ENCODE results near the gene SLC35B3.
"Not testable (repeated sequence)": the region's sequence is repeated elsewhere in the genome, so short reads cannot be mapped to it uniquely, and the experiment has no call there.

The SLC35B3 gene

DNA sequence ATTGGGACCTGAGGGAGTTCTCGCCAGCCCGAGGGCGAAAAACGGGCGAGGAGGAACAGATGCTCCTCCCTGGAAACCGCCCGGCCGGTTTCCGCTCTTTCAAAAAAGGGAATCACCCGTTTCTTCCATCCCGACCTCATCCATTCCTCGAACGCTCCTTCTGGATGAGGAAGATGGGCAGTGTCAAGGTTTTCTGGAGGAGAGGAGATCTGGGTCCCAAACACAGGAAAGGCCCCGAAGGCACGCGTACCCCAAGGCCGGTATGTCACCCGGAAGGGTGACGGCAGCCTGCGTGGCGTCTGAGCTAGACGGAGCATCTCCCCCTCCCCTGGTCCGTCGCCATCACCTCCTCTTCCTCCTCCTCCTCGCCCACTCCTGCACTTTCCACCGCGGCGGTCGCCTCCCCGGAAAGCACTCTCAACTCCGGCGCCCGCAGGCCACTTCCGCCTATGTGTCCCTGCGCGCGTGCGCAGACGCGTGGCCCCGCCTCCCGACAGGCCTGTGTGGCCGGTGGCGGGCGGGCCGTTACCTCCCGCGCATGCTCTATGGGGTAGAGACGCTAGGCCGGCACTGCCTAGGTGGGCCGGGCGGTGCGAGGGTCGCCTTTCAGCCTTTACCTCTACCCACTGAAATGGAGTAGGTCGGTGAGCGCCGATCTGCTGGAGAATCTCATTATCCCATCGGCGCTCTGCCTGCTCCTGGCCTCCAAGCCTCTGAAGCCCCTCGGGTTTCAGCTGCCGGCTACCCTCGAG is at the start of gene SLC35B3:
TSS of gene SLC35B3 (minus strand) at position 453 of the 752 bp plus-strand sequence.
- peak; percentile 99 for DNase-seq

DNA sequence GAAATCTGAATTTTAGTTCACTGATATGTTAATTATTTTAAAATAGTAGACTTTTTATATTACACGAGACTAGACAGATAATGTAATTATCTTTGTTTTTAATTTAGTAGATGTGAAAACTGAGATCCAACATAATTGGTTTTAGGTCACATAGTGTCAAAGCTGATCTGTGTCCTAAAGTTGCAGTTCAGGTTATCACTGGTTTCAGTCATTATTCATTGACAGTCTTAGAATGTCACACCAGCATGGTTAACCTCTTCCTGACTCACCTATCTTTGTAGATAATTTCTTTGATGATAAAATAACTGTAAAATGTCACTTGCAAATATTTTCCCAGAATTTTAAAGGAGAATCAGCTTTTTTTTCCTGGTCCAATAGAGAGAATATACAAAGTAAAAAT is 48.3 kb upstream of the SLC35B3 start:
- DNase-seq: no peak

DNA sequence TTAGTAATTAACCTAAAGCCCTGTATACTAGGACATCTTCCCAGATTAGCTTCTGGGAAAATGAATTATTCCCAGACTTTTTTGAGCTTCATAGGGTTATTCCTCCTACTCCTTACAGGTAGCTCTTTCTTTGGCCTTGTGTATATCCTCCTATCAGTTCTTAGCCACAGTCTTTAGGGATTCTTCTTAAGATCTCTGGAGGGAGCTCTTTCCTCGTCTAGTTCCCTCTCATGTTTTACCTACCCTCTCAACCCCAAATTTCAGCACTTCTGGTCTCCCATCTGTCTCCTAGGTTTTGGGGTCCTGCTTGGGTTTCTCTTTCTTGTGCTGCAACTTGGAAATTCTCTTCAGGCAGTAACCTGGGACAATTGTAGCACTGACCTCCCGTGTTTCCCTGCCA is 46.4 kb upstream of the SLC35B3 start:
- no peak for DNase-seq

DNA sequence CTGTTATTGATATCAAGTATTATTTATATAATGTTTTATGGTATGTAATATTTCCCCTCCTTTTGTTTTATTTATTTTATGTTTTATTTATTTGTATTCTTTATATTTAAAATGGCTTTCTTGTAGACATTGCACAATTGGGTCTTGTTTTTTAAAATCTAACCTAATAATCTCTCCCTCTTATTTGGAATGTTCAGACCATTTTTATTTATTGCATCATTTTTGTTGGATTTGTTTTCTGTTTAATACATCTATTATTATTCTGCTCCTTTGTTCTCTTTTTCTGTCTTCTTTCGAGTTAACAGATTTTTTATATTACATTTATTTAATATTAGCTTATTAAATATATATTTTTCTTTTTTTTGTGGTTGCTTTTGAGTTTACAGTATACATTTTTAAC is 43.1 kb upstream of the SLC35B3 start:
- no peak for DNase-seq

DNA sequence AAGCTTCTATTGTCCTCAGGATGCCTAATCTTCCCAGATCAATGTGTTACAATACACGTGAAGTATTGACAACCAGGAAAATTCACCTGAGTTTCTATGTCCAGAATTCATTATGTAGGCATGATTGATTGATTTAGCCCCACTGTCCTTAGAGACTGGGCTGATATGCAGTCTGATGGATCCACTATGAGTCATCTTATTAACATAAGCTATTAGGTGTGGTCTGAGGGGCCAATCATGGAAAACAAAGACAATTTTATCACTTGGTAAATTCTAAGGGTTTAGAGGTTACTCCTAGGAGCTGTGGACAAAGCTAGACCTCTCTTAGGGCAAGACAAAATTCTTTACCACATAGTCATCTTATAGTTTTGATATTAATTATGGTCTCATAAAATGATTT is 41.3 kb upstream of the SLC35B3 start:
- DNase-seq: no peak

DNA sequence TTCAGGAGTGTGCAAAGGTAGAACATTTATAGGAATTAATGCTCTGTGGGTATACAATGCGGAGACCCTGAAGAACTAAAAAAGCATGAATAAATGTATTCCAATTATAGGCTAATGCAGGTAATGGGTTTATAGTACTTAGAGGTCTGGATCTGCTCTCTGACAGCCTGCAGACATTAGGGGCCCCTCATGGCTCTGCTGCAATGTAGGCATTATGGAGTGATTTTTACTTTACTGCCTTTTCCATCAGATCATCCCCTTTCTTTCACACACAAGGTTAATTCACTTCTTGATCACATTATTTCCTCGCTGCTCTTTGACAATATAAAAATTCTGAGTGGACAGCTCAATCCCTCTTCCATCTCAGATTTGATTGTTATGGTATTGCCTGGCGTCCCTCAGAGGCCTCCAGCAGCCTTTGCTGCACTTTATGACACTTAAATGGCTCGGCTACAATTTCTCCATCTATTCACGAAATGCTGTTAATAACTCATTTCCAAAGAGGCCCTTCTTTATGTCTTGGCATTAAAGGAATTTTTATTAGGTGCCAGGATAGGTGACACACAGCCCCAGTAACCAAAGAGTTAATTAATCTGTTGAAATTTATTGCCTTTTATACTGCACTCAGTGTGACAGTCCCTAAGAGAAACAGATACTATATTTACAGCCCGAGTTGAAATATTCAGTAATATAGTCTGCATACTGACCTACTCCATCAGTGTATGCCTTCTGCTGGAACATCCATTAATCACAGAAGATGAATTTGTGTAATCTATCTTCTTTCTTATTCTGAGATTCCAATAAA is 33.4 kb upstream of the SLC35B3 start:
- no peak for DNase-seq

DNA sequence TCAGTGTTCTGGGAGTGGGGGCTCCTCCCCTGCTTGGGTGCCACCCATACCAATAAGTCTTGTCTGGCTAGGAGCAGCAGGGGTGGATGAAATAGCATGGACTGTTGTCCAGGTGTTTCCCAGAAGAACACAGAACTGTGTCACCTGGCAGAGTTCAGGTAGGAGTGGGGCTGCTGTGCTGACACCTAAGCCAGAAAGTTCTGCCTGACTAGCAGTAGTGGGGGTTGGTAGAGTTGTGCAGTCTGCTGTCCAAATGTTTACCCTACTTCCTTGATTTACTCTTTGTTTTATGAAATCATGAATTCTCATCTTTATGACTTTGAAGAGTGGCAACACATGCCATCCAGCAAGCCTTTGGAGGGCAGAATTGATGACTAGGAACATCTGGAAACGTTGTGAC is 27.3 kb upstream of the SLC35B3 start:
- DNase-seq: no peak

DNA sequence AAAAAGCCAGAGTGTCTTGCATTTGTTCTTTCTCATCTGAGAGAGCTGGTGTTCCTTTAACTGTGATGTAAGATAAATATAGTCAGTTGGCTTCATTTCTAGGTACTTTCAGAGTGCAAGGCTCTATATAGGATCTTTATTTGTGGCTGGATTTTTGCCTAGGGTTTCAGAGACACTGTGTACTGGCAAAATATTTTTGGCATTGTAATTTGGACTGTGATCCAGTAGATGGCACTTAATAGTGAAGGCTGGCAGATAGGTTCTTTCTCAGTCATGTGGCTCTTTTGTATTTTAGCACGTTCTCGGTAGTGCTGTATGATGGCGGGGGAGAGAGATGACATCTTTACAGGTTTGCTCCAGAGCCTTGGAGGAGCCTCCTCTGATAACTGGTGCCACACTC is 26.8 kb upstream of the SLC35B3 start:
- no peak for DNase-seq

DNA sequence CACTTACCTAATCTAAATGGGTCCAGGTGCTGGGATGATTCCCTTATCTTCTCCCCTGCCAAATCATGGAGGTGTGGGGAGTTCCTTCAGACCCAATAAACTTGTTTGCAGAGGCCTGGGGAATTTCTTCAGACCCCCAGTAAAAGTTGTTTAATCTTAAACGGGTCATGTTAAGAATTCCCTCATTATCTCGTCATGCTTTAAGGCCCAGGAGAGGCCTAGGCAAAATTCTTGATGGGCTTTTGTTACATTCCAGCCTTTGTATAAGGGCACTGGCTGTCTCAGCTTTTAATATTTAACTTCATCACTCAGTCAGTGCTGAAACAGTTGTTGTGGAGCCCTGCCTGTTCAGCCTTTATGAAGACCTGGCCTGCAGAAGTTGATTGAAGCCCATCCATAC is 11.0 kb upstream of the SLC35B3 start:
- DNase-seq: no peak

DNA sequence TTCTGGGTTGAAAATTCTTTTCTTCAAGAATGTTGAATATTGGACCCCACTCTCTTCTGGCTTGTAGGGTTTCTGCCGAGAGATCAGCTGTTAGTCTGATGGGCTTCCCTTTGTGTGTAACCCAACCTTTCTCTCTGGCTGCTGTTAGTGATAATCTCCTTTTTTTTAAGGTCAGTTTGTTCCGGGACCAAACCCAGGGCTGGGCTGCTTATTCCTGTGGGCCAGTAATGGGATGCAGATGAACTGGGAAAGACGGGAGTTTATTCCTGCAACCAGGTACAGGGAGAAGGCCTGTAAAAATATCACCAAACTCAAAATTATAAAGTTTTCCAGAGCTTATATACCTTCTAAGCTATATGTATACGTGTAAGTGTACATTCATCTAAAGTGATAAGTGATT is 10.6 kb upstream of the SLC35B3 start:
- DNase-seq: not testable (repeated sequence)

DNA sequence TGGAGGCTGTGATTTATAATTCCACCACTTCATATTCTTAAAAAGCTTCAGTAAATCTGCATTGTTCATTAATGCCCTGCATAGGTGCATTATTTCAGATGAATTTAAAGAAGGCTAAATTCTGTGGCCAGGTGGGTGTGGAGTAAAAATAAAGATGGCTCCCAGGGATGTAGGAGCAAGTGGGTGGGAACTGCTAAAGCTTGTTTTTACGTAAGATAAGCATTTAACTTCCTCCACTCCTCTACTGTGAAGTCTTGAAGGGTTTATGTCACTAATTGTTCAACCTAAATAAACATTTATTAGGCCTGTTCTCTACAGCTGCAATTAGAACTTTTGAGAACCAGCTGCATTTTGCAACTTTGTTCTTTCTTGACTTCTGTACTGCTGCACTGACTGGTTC is 6.8 kb upstream of the SLC35B3 start:
- no peak for DNase-seq

DNA sequence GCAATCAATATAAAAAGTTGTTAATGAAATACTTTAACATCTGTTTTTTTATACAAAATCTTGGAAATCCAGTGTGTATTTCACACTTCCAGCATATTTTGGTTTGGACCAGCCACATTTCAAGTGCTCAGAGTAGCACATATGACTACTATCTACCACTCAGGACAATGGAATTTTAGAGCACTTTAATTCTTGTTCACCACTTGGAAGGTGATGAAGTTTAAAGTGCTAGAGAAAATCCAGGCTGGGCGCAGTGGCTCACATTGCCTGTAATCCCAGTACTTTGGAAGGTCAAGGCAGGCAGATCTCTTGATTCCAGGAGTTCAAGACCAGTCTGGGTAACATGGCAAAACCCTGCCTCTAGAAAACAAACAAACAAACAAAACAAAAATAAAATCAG is 6.1 kb upstream of the SLC35B3 start:
- no peak for DNase-seq

DNA sequence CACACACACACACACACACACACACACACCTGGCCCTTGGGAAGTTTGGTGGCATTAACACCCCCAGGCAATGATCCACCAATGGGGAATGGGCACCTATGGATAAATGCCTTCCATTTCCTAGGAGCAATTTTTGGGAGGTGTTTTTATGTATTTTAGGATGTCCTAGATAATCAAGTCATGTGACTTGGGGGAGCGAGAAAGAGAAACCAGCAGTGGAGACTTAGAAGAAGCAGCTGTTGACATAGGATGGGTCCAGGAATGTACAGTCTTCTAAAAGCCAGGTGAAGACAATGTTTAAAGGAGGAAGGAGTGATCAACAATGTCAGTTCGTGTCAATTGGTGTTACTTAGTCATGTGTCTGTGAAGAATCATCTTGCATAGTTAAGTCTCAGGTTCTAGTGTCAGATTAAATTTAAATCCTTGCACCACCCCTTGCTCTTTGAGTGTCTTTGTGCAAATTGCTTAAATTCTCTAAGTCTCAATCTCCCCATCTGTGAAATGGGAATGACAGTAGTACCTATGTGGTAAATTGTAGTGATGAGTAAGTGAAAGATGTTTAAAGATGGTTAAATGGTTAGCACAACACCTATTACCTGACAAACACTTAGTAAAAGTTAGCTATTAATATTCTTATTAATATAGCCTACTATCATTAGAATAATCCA is 4.4 kb upstream of the SLC35B3 start:
- DNase-seq: no peak

DNA sequence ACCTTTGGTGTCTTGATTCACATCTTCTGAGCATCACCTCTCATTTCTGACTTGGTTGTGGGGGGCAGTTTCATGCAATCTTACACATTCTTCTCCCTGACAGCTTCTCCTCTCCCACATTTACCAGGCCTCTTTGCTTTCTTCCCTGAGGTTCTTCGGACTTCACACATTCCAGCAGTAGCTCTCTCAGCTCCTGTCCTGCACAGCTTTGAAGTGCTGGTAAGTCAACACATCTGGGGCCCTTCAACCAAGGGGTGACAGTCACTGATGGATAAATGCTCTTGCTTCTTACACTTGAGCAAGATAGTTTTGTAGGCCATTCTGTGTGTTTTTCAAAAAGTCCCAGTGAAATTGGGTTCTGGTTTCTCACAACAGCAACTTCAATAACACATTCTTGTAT is 2.5 kb upstream of the SLC35B3 start:
- DNase-seq: no peak

DNA sequence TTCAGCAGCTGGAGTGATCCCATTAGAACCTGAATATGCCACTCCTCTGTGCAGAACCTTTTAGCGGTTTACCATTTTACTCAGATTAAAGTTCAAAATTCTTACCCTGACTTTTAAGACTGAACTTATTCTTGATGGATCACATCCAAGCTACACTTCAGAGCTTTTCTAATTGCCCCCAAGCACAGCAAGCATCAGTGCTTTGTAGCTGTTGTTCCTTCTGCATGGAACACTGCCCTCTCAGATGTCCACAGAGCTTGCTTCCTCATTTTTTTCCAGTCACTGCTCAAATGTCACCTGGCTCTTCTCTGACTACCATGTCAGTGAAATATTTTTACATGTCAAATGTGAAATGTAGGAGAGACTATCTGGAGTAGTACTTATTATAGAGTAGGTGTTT is 1.6 kb upstream of the SLC35B3 start:
- DNase-seq: no peak

DNA sequence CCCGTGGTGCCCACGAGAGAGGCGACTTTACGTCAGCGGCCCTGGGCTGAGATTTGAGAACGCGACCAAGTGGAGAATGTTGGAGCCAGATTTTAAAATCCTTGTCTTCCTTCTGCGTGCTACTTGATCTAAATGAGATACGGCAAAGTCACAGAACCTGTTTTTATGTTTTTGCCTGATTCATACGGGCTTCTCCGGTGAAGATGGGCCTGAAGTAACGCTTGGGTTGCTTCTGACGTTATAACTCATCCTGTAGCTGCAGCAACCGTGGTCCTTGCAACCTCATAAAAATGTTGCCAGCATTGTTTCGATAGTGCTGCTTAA is 462 bp upstream of the SLC35B3 start:
- no peak for DNase-seq

DNA sequence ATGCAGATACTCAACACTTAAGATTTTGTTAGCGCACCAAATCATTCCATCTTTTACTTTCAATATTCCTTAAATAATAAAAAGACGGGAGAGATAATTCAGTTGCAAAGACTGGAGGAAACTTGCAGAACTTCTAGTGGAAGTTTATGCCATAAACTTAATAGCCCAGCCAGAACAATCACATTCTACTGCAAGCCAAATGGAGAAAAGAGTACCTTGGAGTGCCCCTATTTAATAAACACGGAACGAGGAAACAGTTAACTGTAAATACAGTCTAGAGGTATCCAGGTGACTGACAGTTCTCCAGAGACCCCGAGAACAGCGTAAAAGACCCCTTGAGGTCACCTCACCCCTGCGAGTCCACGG is 635 bp downstream of the SLC35B3 start:
- no peak for DNase-seq

DNA sequence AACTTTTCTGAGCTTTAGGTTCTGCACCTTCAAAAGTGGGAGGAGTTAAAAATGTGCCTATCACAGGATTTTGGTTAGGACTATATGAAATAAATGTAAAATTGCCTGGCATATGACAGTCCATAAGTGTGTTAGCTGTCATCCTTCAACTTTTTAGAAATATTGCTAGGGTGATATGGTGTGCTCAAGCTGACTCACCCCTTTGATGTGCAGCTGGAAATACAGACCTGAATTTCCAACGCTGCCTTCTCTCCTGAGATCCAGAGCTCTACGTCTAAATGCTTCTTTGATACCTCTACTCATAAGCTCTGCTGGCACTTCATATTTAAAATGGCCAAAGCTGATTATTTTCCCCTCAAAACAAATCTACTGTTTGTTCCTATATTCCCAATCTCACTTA is 2.7 kb downstream of the SLC35B3 start:
- DNase-seq: no peak

DNA sequence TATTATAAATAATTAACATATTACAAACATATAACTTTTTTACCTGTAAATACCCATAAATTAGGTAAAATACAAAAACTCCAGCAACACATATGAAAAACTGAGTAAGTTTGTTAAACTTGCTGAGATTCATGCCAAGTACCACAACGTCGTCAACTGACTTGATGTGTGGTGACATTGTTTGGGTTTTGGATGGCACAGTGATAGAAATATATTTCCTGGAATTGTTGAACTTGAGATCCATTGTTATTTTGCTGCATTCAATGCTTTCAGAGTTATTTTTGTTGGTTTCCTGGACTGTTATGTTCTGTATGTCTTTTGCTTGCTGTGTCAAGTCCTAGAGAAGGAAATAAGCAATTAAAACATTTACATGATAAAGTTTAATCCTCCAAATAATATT is 5.5 kb downstream of the SLC35B3 start:
- no peak for DNase-seq

DNA sequence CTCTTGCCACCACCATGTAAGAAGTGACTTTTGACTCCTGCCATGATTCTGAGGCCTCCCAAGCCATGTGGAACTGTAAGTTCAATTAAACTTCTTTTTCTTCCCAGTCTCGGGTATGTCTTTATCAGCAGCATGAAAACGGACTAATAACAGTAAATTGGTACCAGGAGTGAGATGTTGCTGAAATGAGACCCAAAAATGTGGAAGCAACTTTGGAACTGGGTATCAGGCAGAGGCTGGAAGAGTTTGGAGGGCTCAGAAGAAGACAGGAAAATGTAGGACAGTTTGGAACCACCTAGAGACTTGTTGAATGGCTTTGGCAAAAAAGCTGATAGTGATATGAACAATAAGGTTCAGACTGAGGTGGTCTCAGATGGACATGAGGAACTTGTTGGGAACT is 8.8 kb downstream of the SLC35B3 start:
- DNase-seq: not testable (repeated sequence)

DNA sequence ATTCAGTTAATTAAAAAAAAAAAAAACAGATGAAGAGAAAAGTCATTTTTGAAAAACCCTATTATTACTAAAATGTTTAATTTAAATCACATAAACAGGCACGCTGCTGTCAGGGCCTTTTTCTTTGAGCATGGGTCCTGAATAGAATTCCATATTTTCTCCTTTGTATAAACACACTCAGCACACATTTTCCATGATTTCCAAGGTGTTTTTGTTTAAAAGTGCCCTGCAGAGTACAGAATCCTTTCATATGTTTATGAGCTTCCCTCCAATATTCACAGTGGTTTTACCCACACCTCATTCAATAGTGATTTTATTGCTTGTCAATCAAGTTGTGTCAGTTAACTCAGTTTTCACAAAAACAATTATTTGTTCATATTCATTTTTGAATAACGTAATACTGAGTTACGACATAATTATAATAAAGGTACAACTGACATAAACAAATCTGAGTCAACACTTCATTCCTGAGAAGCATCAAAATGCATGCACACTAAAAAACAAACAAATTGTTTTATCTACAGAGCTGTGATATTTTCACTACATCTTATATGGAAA is 15.2 kb downstream of the SLC35B3 start:
- no peak for DNase-seq

DNA sequence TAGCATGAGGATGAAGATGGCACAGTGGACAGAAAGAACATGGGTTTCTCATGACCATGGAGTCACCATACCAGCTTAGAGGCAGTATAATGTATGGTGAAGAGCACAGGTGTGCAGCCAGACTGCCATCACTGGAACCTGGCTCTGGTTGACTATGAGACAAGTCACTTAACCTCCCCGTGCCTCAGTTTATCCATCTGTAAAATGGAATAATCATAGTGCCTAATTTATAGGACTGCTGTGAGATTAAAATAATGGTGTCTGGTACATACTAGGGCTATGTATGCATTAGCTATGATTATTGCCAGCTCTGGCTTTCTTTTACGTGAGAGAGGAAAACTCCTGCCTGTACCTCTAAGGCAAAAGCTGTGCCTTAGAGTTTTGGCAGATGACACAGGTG is 19.4 kb downstream of the SLC35B3 start:
- no peak for DNase-seq

DNA sequence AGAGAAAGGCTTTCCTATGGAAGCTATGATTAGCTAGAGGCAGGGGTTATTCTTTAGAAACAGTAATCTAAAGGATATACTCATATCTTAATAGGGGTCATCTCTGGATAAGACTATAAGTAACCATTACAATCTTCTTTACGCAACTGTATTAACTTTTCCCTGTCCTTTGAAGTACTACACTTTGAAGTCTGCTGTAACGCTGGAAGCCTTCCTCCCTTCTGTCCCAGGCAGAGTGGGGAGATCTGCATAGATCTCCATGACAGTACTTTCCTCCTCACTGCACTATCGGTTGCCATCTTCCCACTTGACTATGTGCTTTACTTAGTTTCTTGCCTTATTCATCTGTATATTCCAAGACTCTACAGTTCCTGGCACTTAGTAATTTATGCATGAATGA is 20.1 kb downstream of the SLC35B3 start:
- no peak for DNase-seq

DNA sequence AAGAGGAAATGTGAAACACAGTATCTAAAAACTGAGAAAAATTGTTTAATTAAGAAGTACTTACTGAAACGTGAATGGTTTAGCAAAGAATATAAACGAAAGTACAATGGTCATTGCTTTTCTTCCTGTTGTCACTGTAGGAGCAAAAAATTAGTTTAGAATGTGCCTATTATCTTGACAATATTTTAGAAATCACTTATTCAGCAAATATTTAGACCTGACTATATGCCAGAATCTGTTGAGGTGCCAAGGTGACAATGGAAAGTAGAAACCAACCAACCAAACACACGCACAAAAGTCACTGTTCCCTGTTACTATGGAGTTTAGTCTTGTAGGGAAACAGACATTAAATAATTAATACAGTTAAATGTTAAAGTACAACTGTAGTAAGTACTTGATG is 20.5 kb downstream of the SLC35B3 start:
- no peak for DNase-seq
